NK-92 (cell line): ENCODE measurements around the gene MXRA7.
"Not testable (repeated sequence)": the region's sequence is repeated elsewhere in the genome, so short reads cannot be mapped to it uniquely, and the experiment has no call there.

ENCODE experiments used
- DNase-seq: peaks from one replicate; lab custom pipeline; 2025; ENCODE audit not compliant: unreplicated experiment; lab: John Stamatoyannopoulos, UW

The MXRA7 gene

DNA sequence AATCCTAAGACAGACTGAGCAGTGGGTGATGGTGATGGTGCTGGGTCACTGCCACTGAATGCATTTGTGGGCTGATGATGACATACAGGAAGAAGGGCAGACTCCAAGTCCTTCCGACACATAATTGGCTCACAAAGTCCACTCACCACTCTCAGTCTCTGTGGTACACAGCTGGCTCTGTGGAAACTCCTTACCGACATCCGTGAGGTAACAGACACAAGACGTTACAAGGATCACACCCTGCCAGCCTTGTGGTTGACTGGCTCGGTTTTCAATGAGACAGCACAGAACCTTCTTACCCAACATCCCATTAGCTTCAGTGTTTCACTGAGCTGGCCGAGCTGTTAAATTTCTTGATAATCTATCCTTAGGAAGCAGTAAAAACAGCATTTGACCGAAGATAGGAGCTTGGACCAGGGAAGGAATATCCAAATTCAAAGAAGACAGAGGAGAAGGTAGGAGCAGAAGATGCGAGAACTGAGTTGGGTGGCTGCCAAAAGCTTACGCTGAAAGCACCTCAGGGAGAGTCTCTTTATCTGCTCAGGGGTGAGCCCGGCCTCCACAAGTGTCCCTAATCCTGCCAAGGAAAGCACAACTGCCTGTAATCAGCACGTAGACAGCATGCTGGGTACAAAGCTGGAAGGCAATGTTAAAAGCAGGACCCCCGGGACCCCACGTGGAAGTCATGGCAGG lies 5.5 kb upstream of the MXRA7 start:
- no peak for DNase-seq

DNA sequence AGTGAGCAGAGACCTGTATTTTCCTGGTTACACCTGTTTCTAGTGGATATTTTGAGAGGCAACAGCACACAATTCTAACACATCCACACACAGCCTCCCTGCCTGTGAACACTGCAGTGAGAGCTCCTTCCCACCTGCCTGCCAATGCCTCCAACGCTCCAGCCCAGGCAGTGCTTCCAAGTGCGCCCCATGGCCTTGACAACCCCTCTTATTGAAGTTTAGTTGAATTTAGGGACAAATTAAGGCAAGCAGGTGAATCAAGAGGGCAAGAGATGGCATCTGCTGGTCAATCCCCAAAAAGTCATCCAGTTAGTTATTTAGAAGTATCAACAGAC lies 4.7 kb upstream of the MXRA7 start:
- no peak for DNase-seq

DNA sequence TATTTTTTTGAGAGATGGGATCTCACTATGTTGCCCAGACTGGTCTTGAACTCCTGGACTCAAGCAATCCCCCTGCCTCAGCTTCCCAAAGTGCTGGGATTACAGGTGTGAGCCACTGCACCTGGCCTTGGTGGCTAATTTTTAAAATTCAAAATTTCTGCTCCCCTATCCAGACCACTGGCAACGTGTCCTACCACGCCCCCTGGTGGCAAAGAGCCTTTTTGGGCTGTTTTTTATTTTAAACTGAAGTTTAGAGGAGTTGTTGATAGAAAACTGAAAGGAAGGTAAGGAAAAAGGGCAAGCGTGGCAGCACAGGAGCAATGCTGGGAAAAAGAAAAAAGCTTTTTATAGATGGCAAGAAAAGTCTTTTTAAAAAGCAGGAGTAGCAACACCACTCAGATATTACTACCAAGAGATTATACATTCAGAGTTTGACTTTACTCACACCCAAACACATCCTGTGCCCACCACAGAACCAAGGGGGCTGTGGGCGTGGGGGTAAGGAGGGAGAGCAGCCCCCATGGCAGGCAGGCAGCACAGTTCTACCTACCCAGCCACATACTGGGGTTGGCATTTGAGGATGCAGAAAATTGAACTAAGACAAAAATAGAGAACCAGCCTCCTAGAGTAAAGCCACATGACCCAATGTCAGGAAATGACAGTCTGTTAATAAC lies 4.2 kb upstream of the MXRA7 start:
- no peak for DNase-seq

DNA sequence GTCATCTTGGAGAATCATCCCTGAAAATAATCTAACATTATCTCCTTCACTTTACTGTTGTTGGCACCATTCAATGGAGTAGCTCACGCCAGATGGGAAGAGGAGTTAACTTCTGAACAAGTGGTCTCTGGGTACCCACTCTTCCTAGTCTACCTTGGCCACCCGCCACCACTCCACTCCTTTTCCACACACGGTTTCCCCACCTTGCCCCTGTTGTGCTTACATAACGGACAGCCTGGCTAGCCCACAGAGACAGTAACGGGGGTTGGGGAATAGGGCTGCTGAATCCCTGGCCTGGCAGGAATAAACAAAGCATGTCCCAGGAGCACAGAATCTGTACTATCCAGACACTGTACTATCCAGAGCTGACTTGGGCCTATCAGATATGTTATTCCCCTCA lies 3.6 kb upstream of the MXRA7 start:
- DNase-seq = no peak

DNA sequence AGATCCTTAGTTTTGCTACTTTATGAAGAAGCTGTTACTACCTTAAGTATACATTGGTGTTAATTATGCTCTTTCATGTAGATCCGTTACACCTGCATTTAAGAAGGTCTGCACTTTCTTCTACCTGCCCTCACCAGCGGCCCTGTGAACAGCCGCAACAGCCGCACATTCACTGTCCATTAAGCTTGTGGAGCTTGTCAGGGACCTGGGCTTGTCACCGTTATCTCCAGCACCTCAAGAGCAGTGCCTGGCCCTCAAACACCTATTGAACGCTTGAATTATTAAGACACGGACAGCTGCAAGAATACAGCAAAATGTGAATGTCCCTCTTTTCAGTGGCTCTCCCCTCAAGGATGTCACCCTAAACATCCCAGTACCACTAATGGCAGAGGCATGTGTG lies 3.0 kb upstream of the MXRA7 start:
- no peak for DNase-seq

DNA sequence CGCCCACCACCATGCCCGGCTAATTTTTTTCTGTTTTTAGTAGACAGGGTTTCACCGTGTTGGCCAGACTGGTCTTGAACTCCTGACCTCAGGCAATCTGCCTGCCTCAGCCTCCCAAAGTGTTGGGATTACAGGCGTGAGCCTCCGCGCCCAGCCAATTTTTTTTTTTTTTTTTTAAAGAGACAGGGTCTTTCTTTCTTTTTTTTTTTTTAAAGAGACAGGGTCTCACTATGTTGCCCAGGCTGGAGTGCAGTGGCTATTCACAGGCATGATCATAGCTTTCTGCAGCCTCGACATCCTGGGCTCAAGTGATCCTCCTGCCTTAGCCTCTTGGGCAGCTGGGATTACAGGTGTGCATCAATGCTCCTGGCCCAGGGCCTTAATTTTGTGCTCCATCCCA lies 1.6 kb upstream of the MXRA7 start:
- not testable (repeated sequence) for DNase-seq

DNA sequence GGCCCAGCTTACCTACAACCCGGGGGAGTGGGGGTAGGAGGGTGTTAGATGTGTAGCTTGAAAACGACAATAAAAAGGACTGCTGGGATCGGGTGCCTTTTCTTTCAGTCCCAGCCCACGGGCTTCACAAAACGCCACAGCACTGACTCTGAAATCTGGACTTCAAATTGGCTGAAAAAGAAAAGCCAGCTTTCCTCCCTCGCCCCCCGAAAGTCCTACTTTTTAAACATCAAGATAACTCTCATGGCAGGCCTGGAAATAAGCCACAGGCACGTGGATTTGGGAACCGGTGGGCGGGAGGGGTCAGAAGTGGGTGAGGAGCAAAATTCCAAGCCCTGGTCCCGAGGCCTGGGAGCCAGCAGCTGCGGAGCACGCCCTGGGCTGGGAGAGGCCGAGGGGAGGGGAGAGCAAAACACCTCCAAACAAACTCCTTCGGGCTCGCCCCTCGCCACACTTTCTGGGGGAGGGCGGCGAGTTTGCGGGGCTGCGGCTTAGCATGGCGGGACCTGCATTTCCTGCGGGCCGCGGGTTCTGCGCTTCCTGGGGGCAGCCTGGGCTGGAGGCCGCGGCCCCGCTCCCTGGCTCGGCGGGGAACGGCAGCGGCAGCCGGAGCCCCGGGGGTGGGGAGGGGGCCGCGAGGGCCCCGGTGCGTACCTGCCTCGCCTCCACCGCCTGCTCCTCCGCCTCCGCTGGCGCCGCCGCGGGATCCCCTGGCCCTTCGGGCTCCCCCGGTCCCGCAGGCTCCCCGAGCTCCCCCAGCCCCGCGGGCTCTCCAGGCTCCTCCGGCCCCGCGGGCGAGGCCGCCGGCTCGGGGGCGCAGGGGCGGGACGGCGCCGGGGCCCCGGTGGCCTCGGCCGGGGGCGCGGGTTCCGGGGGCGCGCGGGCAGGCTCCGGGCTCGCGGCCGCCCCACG lies 558 bp downstream of the MXRA7 start:
- not testable (repeated sequence) for DNase-seq

DNA sequence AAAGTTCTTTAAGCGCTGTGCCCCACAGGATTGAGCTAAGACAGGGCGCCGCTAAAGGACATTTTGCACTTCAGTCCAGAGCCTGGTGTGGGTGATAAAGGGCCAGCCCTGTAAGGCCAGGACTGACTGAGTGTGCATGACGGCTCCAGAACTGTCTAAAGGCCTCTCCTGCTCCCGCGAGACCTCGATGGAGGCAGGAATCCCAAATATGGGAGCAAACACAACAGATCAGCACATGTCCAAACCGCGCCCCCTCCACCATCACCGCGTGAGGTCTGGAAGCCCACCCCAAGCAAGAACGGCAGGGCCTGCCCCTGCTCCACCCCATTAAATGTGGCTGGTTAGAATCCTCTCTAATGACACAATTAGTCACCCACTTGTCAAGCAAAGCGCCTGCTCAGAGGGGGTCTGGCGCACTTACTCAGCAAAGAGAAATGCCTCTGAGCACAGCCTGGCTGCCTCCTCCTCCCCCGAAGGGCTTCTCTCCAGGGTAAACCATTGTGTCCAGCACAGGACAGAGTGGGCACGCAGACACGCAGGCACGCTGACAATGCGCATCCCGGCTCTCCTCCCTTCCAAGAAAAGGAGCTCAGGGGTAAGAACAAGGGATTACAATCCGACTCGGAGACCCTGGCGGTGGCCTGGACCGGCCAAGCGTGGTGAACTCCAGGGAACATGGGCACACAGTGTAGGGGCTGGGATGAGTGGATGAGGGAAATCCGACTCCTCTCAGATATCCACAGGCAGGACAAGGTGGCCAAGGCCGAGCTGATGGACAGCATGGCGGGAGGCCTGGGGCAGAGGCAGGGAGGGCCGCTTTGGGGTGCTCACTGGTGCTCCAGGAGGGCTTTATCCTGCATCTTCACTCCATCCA lies 1.5 kb downstream of the MXRA7 start:
- DNase-seq = no peak

DNA sequence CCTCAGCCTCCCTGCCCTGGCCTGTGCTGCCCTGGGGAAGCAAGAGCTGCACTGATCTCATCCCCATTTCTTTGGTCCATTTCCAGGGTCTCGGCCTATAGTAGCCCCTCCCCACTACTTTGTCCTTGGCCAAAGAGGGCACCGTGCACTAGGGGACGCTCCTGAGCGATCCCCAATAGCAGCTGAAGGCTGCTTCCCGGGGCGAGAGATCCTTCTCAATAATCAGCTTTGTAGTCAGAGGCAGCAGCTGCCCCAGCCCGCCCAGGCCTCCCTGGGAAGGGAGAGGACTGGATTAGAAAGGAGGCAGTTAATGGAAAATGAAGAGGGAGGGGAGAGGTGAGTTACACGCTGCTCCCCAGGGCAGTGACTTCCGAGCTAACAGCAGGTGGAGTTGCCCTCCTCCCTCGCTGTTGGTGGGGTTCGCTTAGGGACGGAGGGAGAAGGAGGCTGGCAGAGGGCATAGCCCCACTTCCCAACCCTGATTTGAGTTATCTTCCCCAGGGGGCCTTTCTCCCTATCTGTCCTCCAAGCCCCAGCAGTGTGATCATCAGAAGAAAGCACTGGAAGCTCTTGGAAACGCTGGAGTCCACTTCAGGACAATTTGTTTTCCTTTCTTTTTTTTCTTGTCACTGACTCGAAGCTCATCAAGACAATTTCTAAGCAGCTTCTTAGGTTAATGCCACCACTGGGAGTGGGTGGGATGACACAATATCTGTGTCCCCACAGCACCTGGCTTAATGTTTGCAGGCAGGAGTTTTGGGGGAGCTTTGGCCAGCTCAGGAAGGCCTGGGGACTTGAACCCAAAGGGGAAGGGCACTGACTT lies 2.6 kb downstream of the MXRA7 start:
- no peak for DNase-seq

DNA sequence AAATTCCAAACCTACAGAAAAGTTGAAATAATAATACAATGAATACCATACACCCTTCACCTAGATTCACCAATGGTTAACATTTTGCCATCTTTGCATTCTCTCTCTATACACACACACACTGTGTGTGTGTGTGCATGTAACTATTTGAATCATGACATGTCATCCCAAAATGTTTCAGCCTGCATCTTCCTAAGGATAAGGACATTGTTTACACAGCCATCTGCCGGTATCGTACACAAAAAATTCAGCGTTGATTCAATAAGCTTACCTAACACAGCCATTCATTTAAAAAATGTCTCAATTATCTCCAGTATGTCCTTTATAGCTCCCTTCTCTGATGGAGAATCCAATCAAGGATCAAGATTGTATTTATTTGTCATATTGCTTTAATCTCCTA lies 3.9 kb downstream of the MXRA7 start:
- DNase-seq = no peak

DNA sequence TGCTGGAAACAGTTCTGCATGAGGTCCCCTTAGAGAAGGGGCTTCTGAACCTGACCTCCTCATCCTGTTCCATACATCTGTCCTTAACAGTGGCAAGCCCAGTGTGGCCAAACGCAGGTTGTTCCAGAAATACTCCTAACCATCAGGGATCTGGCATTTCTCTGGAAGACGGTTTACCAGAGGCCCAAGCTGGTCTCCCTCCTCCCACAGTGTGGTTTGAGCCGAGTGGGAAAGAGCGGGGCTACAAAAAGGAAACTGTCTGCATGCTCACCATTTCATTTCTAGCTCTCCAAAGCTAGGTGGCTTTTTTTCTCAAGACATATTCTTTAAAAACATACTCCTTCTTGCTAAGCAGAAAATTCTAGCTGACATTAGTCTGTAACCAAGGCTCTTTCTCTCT lies 6.0 kb downstream of the MXRA7 start:
- no peak for DNase-seq

DNA sequence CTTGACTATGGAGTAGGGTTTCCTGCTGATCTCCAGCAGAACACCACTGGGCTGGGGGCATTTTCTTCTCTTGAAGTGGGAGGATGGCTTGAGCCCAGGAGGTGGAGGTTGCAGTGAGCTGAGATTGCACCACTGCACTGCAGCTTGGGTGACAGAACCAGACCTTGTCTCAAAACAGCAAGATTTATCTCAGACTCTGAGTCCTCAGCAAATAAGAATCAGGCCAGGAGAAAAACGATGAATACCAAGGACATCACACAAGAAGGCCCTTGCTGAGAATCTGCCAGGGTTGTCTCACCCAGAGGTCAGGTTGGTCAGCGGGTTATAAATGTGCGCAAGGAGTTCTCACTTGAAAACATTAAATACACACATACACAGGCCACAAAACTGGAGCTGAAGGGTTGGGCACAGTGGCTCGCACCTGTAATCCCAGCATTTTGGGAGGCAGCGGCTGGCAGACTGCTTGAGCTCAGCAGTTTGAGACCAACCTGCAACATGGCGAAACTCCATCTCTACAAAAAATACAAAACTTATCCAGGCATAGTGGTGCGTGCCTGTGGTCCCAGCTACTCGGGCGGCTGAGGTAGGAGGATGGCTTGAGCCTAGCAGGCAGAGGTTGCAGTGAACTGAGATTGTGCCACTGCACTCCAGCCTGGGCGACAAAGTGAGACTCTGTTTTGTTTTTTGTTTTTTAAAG lies 7.7 kb downstream of the MXRA7 start:
- DNase-seq = no peak

DNA sequence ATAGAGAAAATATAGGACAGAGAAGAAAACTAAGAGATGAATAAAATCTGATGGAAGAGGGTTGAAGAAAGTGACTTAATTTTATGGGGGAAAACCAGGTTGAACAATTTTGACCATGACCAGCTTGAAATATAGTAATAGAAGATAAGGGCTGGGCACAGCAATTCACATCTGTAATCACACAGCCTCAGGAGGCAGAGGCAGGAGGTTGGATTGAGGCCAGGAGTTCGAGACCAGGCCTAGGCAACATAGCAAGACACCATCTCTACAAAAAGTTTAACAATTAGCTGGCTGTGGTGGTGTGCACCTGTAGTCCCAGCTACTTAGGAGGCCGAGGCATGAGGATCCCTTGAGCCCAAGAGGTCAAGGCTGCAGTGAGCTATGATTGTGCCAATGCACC lies 8.7 kb downstream of the MXRA7 start:
- no peak for DNase-seq

DNA sequence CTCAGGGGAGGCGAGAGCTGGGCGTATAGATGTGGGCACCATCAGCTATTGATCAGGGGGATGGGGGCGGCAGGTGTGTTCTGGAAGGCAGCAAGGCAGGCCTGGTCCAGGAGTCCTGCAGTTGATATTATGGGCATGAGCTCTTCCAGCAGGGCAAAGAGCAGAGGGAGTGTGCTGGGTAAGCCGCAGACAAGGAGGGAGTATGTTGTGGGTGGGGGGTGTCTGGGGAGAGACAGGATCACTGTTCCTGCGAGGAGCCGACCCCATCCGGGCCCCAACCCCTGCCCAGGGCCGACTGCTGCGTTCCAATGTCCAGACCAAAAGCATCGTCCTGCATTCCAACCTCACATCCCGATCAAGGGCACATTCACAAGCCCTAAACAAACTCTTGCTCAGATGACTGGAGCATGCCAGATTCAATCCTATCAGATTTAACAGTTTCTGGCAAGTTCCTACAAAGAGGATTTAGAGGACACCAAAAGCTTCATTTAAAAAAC lies 9.2 kb downstream of the MXRA7 start:
- DNase-seq = no peak

DNA sequence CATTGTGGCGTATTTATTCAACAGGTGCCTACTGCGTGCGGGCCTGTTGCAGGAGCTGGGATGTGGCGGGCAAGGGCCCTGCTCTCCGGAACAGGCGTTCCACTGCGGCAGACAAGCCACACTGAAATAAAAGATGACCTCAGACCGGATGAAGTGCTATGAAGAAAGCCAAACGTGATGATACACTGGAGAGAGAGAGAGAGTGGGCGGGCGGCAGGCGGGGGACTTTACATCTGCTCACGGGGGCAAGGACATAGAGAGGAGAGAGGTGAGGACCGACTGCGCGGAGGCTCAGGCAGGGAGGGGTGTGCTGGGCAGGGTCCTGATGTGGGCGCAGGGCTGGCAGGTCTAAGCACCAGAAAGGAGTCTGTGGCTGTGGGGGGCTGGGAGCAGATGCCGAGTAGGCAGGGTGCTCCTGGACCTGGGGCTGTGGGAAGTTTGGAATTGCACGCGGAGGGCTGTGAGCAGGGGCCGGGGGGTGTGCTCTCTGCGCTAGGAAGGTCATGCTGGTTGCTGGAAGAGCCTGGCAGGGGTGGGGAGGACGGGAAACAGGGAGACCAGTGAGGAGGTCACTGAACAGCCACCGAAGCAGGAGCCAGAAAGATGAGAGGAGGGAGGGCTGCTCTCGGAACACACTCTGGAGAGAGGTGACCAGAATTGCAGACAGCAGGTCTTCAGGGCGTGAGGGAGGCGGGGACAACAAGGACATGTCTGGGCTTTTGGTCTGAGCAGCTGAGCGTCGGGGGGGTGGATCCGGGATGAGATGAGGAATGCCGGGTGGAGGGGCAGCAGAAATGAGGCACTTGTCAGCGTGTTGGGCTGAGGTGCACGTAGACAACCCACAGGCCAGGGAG lies 9.9 kb downstream of the MXRA7 start:
- no peak for DNase-seq

DNA sequence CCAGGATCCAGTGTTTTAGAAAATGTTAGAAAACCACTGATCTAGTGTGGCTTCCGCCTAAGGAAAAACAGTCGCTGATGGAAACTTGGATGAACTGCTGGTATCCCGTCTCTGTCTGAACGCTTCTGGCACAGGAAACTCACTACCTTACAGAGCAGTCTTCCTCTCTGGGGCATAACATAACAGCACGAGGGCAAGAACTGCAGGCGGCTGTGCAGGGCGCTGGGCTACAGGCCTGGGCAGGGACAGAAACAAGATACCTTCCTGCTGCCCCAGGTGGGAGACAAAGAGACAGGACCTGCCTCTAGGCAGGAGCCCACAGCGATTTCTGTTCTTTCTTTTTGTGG lies 10.5 kb downstream of the MXRA7 start:
- no peak for DNase-seq

DNA sequence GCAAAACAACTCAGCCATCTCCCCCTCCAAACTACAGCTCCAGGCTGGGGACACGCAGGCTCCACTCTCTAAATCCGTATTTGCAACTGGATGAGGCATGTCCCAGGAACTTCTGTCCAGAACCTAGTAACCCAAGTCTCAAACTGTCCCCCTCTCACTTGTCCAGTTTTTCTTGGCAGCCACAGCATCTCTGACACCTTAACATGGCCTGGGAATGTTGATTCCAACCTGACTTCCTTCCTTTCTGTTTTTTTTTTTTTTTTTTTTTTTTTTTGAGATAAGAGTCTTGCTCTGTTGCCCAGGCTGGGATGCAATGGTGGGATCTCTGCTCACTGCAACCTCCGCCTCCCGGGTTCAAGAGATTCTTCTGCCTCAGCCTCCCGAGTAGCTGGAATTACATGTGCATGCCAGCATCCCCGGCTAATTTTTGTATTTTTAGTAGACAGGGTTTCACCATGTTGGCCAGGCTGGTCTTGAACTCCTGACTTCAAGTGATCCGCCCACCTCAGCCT lies 12.2 kb downstream of the MXRA7 start:
- not testable (repeated sequence) for DNase-seq

DNA sequence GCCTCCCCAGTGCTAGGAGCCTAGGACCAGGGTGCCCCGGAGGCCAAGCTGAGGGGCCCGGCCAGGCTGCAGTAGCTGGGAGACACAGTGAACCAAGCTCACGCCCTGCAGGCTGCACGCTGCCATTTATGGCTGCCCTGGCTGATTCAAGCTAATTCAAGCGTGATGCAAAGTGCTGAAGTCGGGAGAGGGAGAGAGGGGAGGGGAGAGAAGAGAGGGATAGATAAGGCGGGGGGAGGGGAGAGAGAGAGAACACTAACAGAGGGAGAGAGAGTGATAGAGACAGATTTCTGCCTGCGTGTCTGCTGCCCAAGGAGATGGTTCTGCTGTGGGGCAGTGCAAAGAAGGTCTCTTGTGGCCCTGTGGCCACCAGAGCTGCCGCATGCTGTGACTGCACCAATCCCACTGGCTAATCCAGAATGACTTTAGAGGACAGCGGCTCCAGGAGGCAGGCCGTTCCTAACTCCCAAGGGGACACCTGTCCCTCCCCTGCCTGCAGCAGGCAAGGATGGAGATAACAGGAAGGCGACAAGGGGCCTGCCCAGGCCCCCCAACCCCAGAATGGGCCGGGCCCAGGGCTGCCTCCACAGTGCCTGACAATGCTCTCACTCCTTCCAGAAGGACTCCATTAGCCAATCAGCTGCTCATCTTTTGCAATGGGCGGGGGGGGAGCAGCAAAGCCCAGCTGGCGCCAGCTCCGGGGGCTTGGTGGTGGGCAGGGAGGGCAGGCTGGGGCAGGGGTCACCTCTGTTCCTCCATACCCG lies 12.9 kb downstream of the MXRA7 start:
- DNase-seq = no peak
